NCI-H2081 treated with DMSO at 0.1 percent for 48 hours (cell line): ENCODE data around the gene MYBPHL.

ENCODE experiments used
- DNase-seq: peaks from one replicate; lab custom pipeline; 2025; lab: John Stamatoyannopoulos, UW

The MYBPHL gene

GRCh38 chr1:109306832-109307273, at the start of gene MYBPHL:
Gene MYBPHL (minus strand): TSS chr1:109307011. CDS start chr1:109306991, 20 bp downstream.
- DNase-seq = no peak

- no peak for DNase-seq
Measured at GRCh38 chr1:109356505-109356904, 49.7 kb upstream of the MYBPHL start.

- no peak for DNase-seq
Measured at GRCh38 chr1:109354929-109355328, 48.1 kb upstream of the MYBPHL start.

- no peak for DNase-seq
Measured at GRCh38 chr1:109351457-109351856, 44.6 kb upstream of the MYBPHL start.

GRCh38 chr1:109350655-109351054, 43.8 kb upstream of the MYBPHL start:
- no peak for DNase-seq

GRCh38 chr1:109350182-109350581, 43.4 kb upstream of the MYBPHL start:
- DNase-seq = no peak

- no peak for DNase-seq
Measured at GRCh38 chr1:109347511-109347910, 40.7 kb upstream of the MYBPHL start.

- DNase-seq = no peak
Measured at GRCh38 chr1:109341944-109342930, 35.4 kb upstream of the MYBPHL start.

GRCh38 chr1:109338608-109339007, 31.8 kb upstream of the MYBPHL start:
- DNase-seq = no peak

- no peak for DNase-seq
Measured at GRCh38 chr1:109338091-109338490, 31.3 kb upstream of the MYBPHL start.

GRCh38 chr1:109335091-109335490, 28.3 kb upstream of the MYBPHL start:
- no peak for DNase-seq

GRCh38 chr1:109331113-109331512, 24.3 kb upstream of the MYBPHL start:
- no peak for DNase-seq

GRCh38 chr1:109327285-109327684, 20.5 kb upstream of the MYBPHL start:
- no peak for DNase-seq

- DNase-seq = no peak
Measured at GRCh38 chr1:109322974-109323373, 16.2 kb upstream of the MYBPHL start.

GRCh38 chr1:109319114-109319513, 12.3 kb upstream of the MYBPHL start:
- no peak for DNase-seq

- DNase-seq = no peak
Measured at GRCh38 chr1:109316506-109316905, 9.7 kb upstream of the MYBPHL start.

- DNase-seq = no peak
Measured at GRCh38 chr1:109315288-109315687, 8.5 kb upstream of the MYBPHL start.

- DNase-seq = no peak
Measured at GRCh38 chr1:109314795-109315194, 8.0 kb upstream of the MYBPHL start.

- no peak for DNase-seq
Measured at GRCh38 chr1:109312978-109313775, 6.4 kb upstream of the MYBPHL start.

- no peak for DNase-seq
Measured at GRCh38 chr1:109312246-109312645, 5.4 kb upstream of the MYBPHL start.

GRCh38 chr1:109309347-109309746, 2.5 kb upstream of the MYBPHL start:
- DNase-seq = no peak

- DNase-seq = peak; percentile 44
Measured at GRCh38 chr1:109307274-109308021, 637 bp upstream of the MYBPHL start.
